Fibroblast of lung (primary cell): ENCODE data around the gene SCGB3A1. TPM values are rescaled to one million over a fixed set of nuclear protein-coding genes. Genes with fewer than 3 reads are reported as not detected.

Experiments
- DNase-seq, 2 donors: peaks; one replicate each; pipeline versions ENCODE4 v3.0.0 to v3.0.0-alpha.2; 2010; ENCODE audit warnings: low read depth in 2 of 2
- H2AFZ ChIP-seq: 2 replicates; pipeline ENCODE4 v1.5.1; 2012; ENCODE audit warnings: low read length, control low read depth, inconsistent platforms
- H3K27ac ChIP-seq: 2 replicates; pipeline ENCODE4 v1.5.1; 2011; ENCODE audit warnings: low read length, control low read depth; ENCODE audit not compliant: insufficient read depth
- H3K27me3 ChIP-seq: 2 replicates; pipeline ENCODE4 v1.5.1; 2011; ENCODE audit warnings: mild to moderate bottlenecking, low read length; ENCODE audit not compliant: control insufficient read depth, insufficient read depth
- H3K36me3 ChIP-seq: 2 replicates; pipeline ENCODE4 v1.5.1; 2011; ENCODE audit warnings: low read length; ENCODE audit not compliant: control insufficient read depth, insufficient read depth
- H3K4me1 ChIP-seq: 2 replicates; pipeline ENCODE4 v1.5.1; 2011; ENCODE audit warnings: low read length; ENCODE audit not compliant: control insufficient read depth, insufficient read depth; ENCODE audit errors: extremely low read depth
- H3K4me2 ChIP-seq: 2 replicates; pipeline ENCODE4 v1.5.1; 2011; ENCODE audit warnings: low read length, control low read depth; ENCODE audit not compliant: insufficient read depth; ENCODE audit errors: extremely low read depth
- H3K4me3 ChIP-seq, 4 experiments: fragments of 200-600 bp in 1 of 4; sonication (generic) in 1 of 4; replicated peaks in 1 of 4; 2 replicates each; pipeline ENCODE4 v1.5.1; 2011 to 2016; ENCODE audit warnings: low read length in 4 of 4, low read depth in 3 of 4, mild to moderate bottlenecking in 3 of 4, control low read depth in 2 of 4, inconsistent platforms in 1 of 4, mixed read lengths in 1 of 4; ENCODE audit not compliant: insufficient read depth in 1 of 4; ENCODE audit errors: control extremely low read depth in 1 of 4
- H3K79me2 ChIP-seq: 2 replicates; pipeline ENCODE4 v1.5.1; 2012; ENCODE audit warnings: mild to moderate bottlenecking, low read length, inconsistent platforms; ENCODE audit not compliant: control insufficient read depth, insufficient read depth
- H3K9ac ChIP-seq: 2 replicates; pipeline ENCODE4 v1.5.1; 2011; ENCODE audit warnings: mild to moderate bottlenecking, low read length, control low read depth; ENCODE audit not compliant: insufficient read depth
- H3K9me3 ChIP-seq: 2 replicates; pipeline ENCODE4 v1.5.1; 2012; ENCODE audit warnings: low read depth, low read length; ENCODE audit not compliant: control insufficient read depth, insufficient read depth
- H4K20me1 ChIP-seq: 2 replicates; pipeline ENCODE4 v1.5.1; 2011; ENCODE audit warnings: low read length; ENCODE audit not compliant: control insufficient read depth, insufficient read depth; ENCODE audit errors: extremely low read depth
- CTCF ChIP-seq, 2 donors: IDR thresholded peaks in 1 of 2; conservative IDR thresholded peaks in 1 of 2; 1 replicate in 1 of 2; 2 replicates in 1 of 2; pipeline ENCODE4 v1.5.1; 2011 to 2012; ENCODE audit warnings: low read length in 2 of 2, control low read depth in 1 of 2, inconsistent platforms in 1 of 2, low read depth in 1 of 2, mild to moderate bottlenecking in 1 of 2
- EZH2 ChIP-seq: IDR thresholded peaks from 2 replicates; pipeline ENCODE4 v1.5.1; 2012; ENCODE audit warnings: low read length, control low read depth, mild to moderate bottlenecking; ENCODE audit errors: missing control alignments
- polyA plus RNA-seq, 2 donors: library from polyadenylated mRNA; depleted of rRNA in 1 of 2; stranded (reverse) in 1 of 2; unstranded in 1 of 2; fragments of >200 nt; gene quantifications; 2 replicates each; pipeline ENCODE4 v1.2.1, GENCODE V29; 2011 to 2012; ENCODE audit warnings: missing spikeins in 1 of 2
- total RNA-seq: library from RNA; depleted of rRNA; stranded (reverse); fragments of >200 nt; gene quantifications from 2 replicates; pipeline ENCODE4 v1.2.1, GENCODE V29; 2014

The SCGB3A1 gene
- total and polyA plus RNA-seq, 2 donors (not counting 1 experiment from before 2014, with no cell fraction given) = not detected

- H3K9ac ChIP-seq = no peak overlapping the region
- TF ChIP-seq EZH2 = no peak
- TF ChIP-seq CTCF (conservative IDR thresholded peaks at IDR 0.05 in 1 of 2, IDR thresholded peaks at IDR 0.05 in 1 of 2; ENCODE audit: low read depth in 1 of 2, low read length in 2 of 2) = no peak
- H3K27me3 ChIP-seq = peaks cover 7% of the 10 kb centered on the region
- no peak for DNase-seq
- no peaks in the 10 kb centered on the region for H3K36me3 ChIP-seq
- H2AFZ ChIP-seq = no peak overlapping the region
- H3K79me2 ChIP-seq = no peaks in the 10 kb centered on the region
- H3K4me3 ChIP-seq = no peak overlapping the region
- H3K27ac ChIP-seq = no peak overlapping the region
- H3K4me1 ChIP-seq = no peaks in the 10 kb centered on the region
- no peak overlapping the region for H3K4me2 ChIP-seq
- no peaks in the 10 kb centered on the region for H3K9me3 ChIP-seq
- H4K20me1 ChIP-seq = no peaks in the 10 kb centered on the region
These were observed 4.2 kb upstream of the SCGB3A1 start for GRCh38 chr5:180595381-180596114.

- Histone ChIP-seq H3K9me3 (no peaks in the 10 kb centered on the region), H3K27me3 (peaks cover 9% of the 10 kb centered on the region), H3K36me3 (no peaks in the 10 kb centered on the region), H3K9ac (no peak overlapping the region), H3K4me2 (no peak overlapping the region), H3K27ac (no peak overlapping the region), H3K4me1 (no peaks in the 10 kb centered on the region), H4K20me1 (no peaks in the 10 kb centered on the region), H3K79me2 (no peaks in the 10 kb centered on the region), H2AFZ (no peak overlapping the region), H3K4me3 (no peak overlapping the region)
- TF ChIP-seq CTCF (conservative IDR thresholded peaks at IDR 0.05 in 1 of 2, IDR thresholded peaks at IDR 0.05 in 1 of 2; ENCODE audit: low read depth in 1 of 2, low read length in 2 of 2) (no peak), EZH2 (no peak)
- DNase-seq = no peak
These were observed 3.7 kb upstream of the SCGB3A1 start for GRCh38 chr5:180595046-180595379.

- TF ChIP-seq CTCF (conservative IDR thresholded peaks at IDR 0.05 in 1 of 2, IDR thresholded peaks at IDR 0.05 in 1 of 2; ENCODE audit: low read depth in 1 of 2, low read length in 2 of 2) (no peak), EZH2 (no peak)
- no peaks in the 10 kb centered on the region for H3K4me1 ChIP-seq
- peaks cover 12% of the 10 kb centered on the region for H3K27me3 ChIP-seq
- H3K36me3 ChIP-seq = no peaks in the 10 kb centered on the region
- H4K20me1 ChIP-seq = no peaks in the 10 kb centered on the region
- H3K9ac ChIP-seq = no peak overlapping the region
- H3K4me3 ChIP-seq = no peak overlapping the region
- DNase-seq = no peak
- no peak overlapping the region for H3K4me2 ChIP-seq
- no peak overlapping the region for H3K27ac ChIP-seq
- H3K9me3 ChIP-seq = no peaks in the 10 kb centered on the region
- H2AFZ ChIP-seq = no peak overlapping the region
- H3K79me2 ChIP-seq = no peaks in the 10 kb centered on the region
These were observed 3.2 kb upstream of the SCGB3A1 start for GRCh38 chr5:180594311-180595045.
